ENCODE measurements around the gene ARHGAP25.

DNA sequence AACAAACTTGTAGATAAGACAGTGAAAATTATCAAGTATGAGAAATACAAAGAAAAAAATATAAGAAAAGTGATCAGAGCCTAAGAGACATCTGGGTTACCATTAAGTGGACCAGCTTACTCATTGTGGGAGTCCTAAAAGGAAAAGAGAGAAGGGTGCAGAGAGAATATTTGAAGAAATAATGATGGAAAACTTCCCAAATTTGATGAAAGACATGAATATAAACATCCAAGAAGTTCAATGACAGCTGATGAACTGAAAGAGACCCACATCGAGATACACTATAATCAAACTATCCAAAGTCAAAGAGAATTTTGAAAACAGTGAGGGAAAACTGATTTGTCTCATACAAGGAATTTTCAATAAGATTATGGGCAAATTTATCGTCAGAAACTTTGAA, 22.5 kb downstream of the ARHGAP25 start:
- TF ChIP-seq, protein P1, sequence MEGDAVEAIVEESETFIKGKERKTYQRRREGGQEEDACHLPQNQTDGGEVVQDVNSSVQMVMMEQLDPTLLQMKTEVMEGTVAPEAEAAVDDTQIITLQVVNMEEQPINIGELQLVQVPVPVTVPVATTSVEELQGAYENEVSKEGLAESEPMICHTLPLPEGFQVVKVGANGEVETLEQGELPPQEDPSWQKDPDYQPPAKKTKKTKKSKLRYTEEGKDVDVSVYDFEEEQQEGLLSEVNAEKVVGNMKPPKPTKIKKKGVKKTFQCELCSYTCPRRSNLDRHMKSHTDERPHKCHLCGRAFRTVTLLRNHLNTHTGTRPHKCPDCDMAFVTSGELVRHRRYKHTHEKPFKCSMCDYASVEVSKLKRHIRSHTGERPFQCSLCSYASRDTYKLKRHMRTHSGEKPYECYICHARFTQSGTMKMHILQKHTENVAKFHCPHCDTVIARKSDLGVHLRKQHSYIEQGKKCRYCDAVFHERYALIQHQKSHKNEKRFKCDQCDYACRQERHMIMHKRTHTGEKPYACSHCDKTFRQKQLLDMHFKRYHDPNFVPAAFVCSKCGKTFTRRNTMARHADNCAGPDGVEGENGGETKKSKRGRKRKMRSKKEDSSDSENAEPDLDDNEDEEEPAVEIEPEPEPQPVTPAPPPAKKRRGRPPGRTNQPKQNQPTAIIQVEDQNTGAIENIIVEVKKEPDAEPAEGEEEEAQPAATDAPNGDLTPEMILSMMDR (IDR thresholded peaks at IDR 0.05; ENCODE audit: insufficient read depth, low read length, poor library complexity, severe bottlenecking), result no peak
- no peak for TF ChIP-seq EZH2phosphoT487 (conservative IDR thresholded peaks at IDR 0.05; ENCODE audit: low read length)

Measured in SU-DHL-6 (cell line).